Hematopoietic multipotent progenitor cell treated with erythropoietin and hydrocortisone succinate and interleukin-3 and kit ligand, for 15 days (in vitro differentiated cells): ENCODE measurements around the gene KLHL22.
"Not testable (repeated sequence)": the region's sequence is repeated elsewhere in the genome, so short reads cannot be mapped to it uniquely, and the experiment has no call there.

Experiments
- DNase-seq: peaks from one replicate; pipeline ENCODE4 v3.0.0-alpha.2; 2015; ENCODE audit warnings: low spot score

Gene KLHL22

GRCh38 chr22:20503816-20504215, 8.2 kb upstream of the KLHL22 start:
- DNase-seq, result no peak

GRCh38 chr22:20499769-20500168, 4.2 kb upstream of the KLHL22 start:
- no peak for DNase-seq

GRCh38 chr22:20498913-20499312, 3.3 kb upstream of the KLHL22 start:
- no peak for DNase-seq

GRCh38 chr22:20497426-20497825, 1.8 kb upstream of the KLHL22 start:
- no peak for DNase-seq

- DNase-seq, result peak; percentile 85
Measured at GRCh38 chr22:20495861-20496681, 476 bp upstream of the KLHL22 start.

GRCh38 chr22:20491346-20491745, 4.2 kb downstream of the KLHL22 start:
- no peak for DNase-seq

- no peak for DNase-seq
Measured at GRCh38 chr22:20490941-20491307, 4.7 kb downstream of the KLHL22 start.

GRCh38 chr22:20490183-20490940, 5.2 kb downstream of the KLHL22 start:
- DNase-seq, result no peak

- no peak for DNase-seq
Measured at GRCh38 chr22:20488946-20489345, 6.6 kb downstream of the KLHL22 start.

- no peak for DNase-seq
Measured at GRCh38 chr22:20487715-20488114, 7.9 kb downstream of the KLHL22 start.

- DNase-seq, result no peak
Measured at GRCh38 chr22:20486229-20486628, 9.4 kb downstream of the KLHL22 start.

- DNase-seq, result no peak
Measured at GRCh38 chr22:20484948-20485683, 10.5 kb downstream of the KLHL22 start.

GRCh38 chr22:20483771-20484170, 11.8 kb downstream of the KLHL22 start:
- DNase-seq, result no peak

- not testable (repeated sequence) for DNase-seq
Measured at GRCh38 chr22:20483143-20483506, 12.5 kb downstream of the KLHL22 start.

- DNase-seq, result no peak
Measured at GRCh38 chr22:20479612-20480196, 15.9 kb downstream of the KLHL22 start.

- DNase-seq, result not testable (repeated sequence)
Measured at GRCh38 chr22:20478059-20478458, 17.5 kb downstream of the KLHL22 start.

GRCh38 chr22:20475569-20475968, 20.0 kb downstream of the KLHL22 start:
- DNase-seq, result not testable (repeated sequence)

- no peak for DNase-seq
Measured at GRCh38 chr22:20475115-20475436, 20.5 kb downstream of the KLHL22 start.

GRCh38 chr22:20472629-20473442, 22.8 kb downstream of the KLHL22 start:
- DNase-seq, result no peak

- DNase-seq, result no peak
Measured at GRCh38 chr22:20471126-20471833, 24.3 kb downstream of the KLHL22 start.

- not testable (repeated sequence) for DNase-seq
Measured at GRCh38 chr22:20470525-20470924, 25.1 kb downstream of the KLHL22 start.
